Body of pancreas (tissue), 4 donors: ENCODE measurements around the gene MED16. TPM values are rescaled to one million over a fixed set of nuclear protein-coding genes. Genes with fewer than 3 reads are reported as not detected.

Experiments
- ATAC-seq: fragments of 150-250 bp; one replicate; pipeline ENCODE4 v1.9.1; 2016
- DNase-seq, 4 donors: peaks; one replicate each; pipeline ENCODE4 v3.0.0-alpha.2; 2019
- H3K27ac ChIP-seq, 4 donors: fragments of 200-600 bp; sonication (generic); 1 replicate in 3 of 4; 2 replicates in 1 of 4; pipeline versions ENCODE4 v1.5.1 to v1.6.1; 2016 to 2019; ENCODE audit warnings: mild to moderate bottlenecking in 1 of 4, mixed read lengths in 1 of 4, moderate library complexity in 1 of 4
- H3K27me3 ChIP-seq, 2 donors: fragments of 200-600 bp; sonication (generic); one replicate each; pipeline ENCODE4 v1.6.0; 2016; ENCODE audit warnings: mild to moderate bottlenecking in 1 of 2
- H3K36me3 ChIP-seq, 2 donors: fragments of 200-600 bp; sonication (generic); replicated peaks in 1 of 2; 2 replicates each; pipeline ENCODE4 v1.5.1; 2016; ENCODE audit warnings: low read depth in 2 of 2; ENCODE audit not compliant: insufficient read depth in 1 of 2
- H3K4me1 ChIP-seq: fragments of 200-600 bp; sonication (generic); one replicate; pipeline ENCODE4 v1.6.0; 2016
- H3K4me3 ChIP-seq, 2 donors: fragments of 200-600 bp; sonication (generic); 1 replicate in 1 of 2; 2 replicates in 1 of 2; pipeline ENCODE4 v1.5.1; 2016 to 2019
- H3K9me3 ChIP-seq, 3 donors: fragments of 200-600 bp; sonication (generic); 1 replicate in 2 of 3; 2 replicates in 1 of 3; pipeline ENCODE4 v1.5.1; 2016
- CTCF ChIP-seq, 7 experiments: fragments of 450-650 bp in 4 of 7; fragments of 200-600 bp in 3 of 7; sonication (generic) in 3 of 7; IDR thresholded peaks; one replicate each; pipeline ENCODE4 v1.5.1; 2016 to 2019; ENCODE audit warnings: antibody characterized with exemption in 7 of 7
- POLR2A ChIP-seq, 3 donors: fragments of 450-650 bp; IDR thresholded peaks; one replicate each; pipeline ENCODE4 v1.6.1; 2016; ENCODE audit warnings: antibody characterized with exemption in 3 of 3, mild to moderate bottlenecking in 2 of 3
- WGBS, 2 donors: methylation state at CpG; one replicate each; pipeline ENCODE4 v1.1.5; 2017; 5-methylcytosine and 5-hydroxymethylcytosine counted together
- intact Hi-C: fragments of 100-400 bp; cut with DNase I; formaldehyde crosslinking; loops from one replicate; pipeline ENCODE4 v1.15.1; 2023
- total RNA-seq, 2 donors: library from RNA; depleted of rRNA; stranded (reverse); fragments of >200 nt; gene quantifications; one replicate each; pipeline ENCODE4 v1.1.0, GENCODE V29; 2016

Gene MED16
- total RNA-seq, 2 donors from 2014 or later: 35.0 to 49.8 TPM

DNA sequence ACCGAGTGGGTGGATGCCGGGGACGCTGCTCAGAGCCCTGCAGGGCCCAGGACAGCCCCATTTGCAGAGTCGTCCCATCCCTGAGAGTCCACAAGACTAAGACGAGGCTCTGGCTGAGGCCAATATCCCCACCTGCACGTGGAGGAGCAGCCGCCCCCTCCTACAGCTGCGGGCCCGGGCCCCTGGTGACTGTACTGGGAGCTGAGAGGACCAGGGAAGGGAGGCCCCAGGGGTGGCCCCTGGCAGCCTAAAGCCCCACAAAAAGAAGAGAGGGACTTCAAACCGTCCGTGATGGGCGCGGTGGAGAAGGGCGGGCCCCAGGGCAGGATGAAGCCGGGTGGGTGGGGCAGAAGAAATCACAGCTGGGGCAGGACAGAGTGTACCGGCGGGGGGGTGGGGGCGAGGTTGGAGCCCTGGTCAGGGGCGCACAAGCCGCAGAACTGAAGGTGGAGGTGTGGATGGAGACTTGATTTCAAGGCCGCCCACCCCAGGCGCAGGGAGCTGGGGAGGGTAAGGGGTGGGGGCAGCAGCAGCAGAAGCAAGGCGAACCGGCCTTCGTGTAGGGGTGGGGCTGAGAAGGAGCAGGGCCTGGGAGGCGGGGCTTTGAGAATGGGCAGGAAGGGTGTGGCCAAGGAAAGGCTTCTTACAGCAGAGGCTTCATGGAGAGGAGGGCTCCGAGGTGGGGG is 20.6 kb downstream of the MED16 start:
- Histone ChIP-seq H3K9me3 (no peaks in the 10 kb centered on the region), H3K27ac (no peak overlapping the region), H3K27me3 (no peaks in the 10 kb centered on the region), H3K4me3 (no peak overlapping the region), H3K4me1 (peaks cover 3% of the 10 kb centered on the region), H3K36me3 (peaks cover 4 to 8% of the 10 kb centered on the region in 2 donors)
- no peak for TF ChIP-seq POLR2A (IDR thresholded peaks at IDR 0.05)
- TF ChIP-seq CTCF (IDR thresholded peaks at IDR 0.05): no peak
- 87 to 88% methylated on average over 25 to 26 of the region's 27 CpGs for WGBS, 2 donors
- intact Hi-C loops: no loop called here
- ATAC-seq (no peak), DNase-seq (peak in 1 of 4 donors; percentile 34)

DNA sequence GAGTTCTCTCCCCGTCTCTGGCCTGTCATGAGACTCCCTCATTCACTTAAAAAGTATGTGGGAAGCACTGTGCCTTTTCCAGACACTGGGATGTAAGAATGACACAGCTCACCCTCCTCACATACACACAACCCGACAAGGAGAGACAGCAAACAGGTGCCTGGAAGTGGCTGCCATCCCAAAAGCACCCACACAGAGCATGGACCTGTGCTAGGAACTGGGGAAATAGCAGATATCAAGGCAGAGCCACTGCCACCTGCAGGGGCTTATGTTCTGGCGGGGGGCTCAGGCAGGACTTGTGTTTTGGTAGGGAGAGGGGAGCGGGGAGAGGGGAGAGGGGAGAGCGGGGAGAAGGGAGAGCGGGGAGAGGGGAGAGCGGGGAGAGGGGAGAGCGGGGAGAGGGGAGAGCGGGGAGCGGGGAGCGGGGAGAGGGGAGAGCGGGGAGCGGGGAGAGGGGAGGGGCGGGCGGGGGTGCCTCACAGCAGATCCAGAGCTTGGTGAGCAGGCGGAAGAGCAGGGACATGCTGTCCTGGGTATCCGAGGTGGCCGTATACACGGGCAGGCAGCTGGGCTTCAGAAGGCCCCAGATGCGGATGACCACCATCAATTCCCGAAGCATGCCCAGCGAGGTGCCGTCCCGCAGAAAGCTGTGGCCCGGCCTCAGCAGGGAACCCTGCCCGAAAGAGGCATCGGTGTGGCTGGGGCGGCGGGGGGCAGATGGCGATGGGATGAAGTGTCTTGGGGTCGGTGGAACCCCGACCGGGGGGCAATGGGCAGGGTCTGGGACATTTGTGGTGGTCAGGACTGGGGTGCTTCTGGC is 21.3 kb downstream of the MED16 start:
- TF ChIP-seq POLR2A (IDR thresholded peaks at IDR 0.05): no peak
- H3K4me3 ChIP-seq: no peak overlapping the region
- H3K27ac ChIP-seq: no peak overlapping the region
- peaks cover 2 to 8% of the 10 kb centered on the region in 2 donors for H3K36me3 ChIP-seq
- 91 to 93% methylated on average over 15 to 18 of the region's 33 CpGs for WGBS, 2 donors
- no peaks in the 10 kb centered on the region for H3K9me3 ChIP-seq
- H3K27me3 ChIP-seq: no peaks in the 10 kb centered on the region
- intact Hi-C loops: no loop called here
- DNase-seq: no peak
- peaks cover 3% of the 10 kb centered on the region for H3K4me1 ChIP-seq
- no peak for ATAC-seq

- H3K4me1 ChIP-seq: peaks cover 3% of the 10 kb centered on the region
- no peak overlapping the region for H3K27ac ChIP-seq
- H3K36me3 ChIP-seq: peaks cover 2 to 8% of the 10 kb centered on the region in 2 donors
Observed at GRCh38 chr19:870963-871401, 22.0 kb downstream of the MED16 start.

GRCh38 chr19:870314-870713 is 22.7 kb downstream of the MED16 start:
- DNase-seq (no peak), ATAC-seq (no peak)
- Histone ChIP-seq H3K4me3 (no peak overlapping the region), H3K27ac (peak overlapping the region in 1 of 4 donors; percentile 30), H3K27me3 (no peaks in the 10 kb centered on the region), H3K4me1 (peaks cover 3% of the 10 kb centered on the region), H3K9me3 (no peaks in the 10 kb centered on the region), H3K36me3 (peaks cover 2 to 8% of the 10 kb centered on the region in 2 donors)
- 92 to 97% methylated on average over 8 of the region's 8 CpGs for whole genome bisulfite sequencing, 2 donors
- intact Hi-C loops: no loop called here
- TF ChIP-seq POLR2A (IDR thresholded peaks at IDR 0.05) (no peak), CTCF (IDR thresholded peaks at IDR 0.05) (no peak)

More at GRCh38 chr19:870963-871401, 22.0 kb downstream of the MED16 start:
- no peak for ATAC-seq
- no peak overlapping the region for H3K4me3 ChIP-seq
- no peaks in the 10 kb centered on the region for H3K27me3 ChIP-seq
- intact Hi-C loops: no loop called here
- 73 to 84% methylated on average over 8 to 27 of the region's 28 CpGs for WGBS, 2 donors
- no peak for TF ChIP-seq CTCF (IDR thresholded peaks at IDR 0.05)
- no peak for TF ChIP-seq POLR2A (IDR thresholded peaks at IDR 0.05)
- no peaks in the 10 kb centered on the region for H3K9me3 ChIP-seq
- peak in 1 of 4 donors; percentile 53 for DNase-seq
